K562 (cell line): ENCODE results near the gene ANKRD27. TPM values are rescaled to one million over a fixed set of nuclear protein-coding genes. Genes with fewer than 3 reads are reported as not detected.
A peak's percentile ranks its signal among the peaks of the same experiment; 100 is the strongest.

Source experiments
- CEBPG ChIP-seq, 3 experiments: fragments of 200-800 bp in 1 of 3; sonication (Bioruptor generic) in 1 of 3; sonication (generic) in 1 of 3; formaldehyde crosslinking in 1 of 3; IDR thresholded peaks in 2 of 3; conservative IDR thresholded peaks in 1 of 3; 2 replicates each; pipeline versions ENCODE4 v1.6.1 to v1.8.0; 2016 to 2022; ENCODE audit warnings: missing compliant biosample characterization in 2 of 3, missing genetic modification characterization in 2 of 3, mild to moderate bottlenecking in 1 of 3, missing genetic modification reagents in 1 of 3
- ELK3 ChIP-seq: fragments of 450-650 bp; formaldehyde crosslinking; IDR thresholded peaks from 2 replicates; pipeline ENCODE4 v1.4.0; 2020; ENCODE audit warnings: mild to moderate bottlenecking
- NR2C1 ChIP-seq, 2 experiments: fragments of 450-650 bp; IDR thresholded peaks; 2 replicates each; pipeline ENCODE4 v1.6.1; 2017; ENCODE audit warnings: mild to moderate bottlenecking in 2 of 2, antibody characterized with exemption in 1 of 2, inconsistent platforms in 1 of 2, missing compliant biosample characterization in 1 of 2, missing genetic modification characterization in 1 of 2
- NR2F6 ChIP-seq: fragments of 450-650 bp; formaldehyde crosslinking; IDR thresholded peaks from 2 replicates; pipeline ENCODE4 v1.4.0; 2020; ENCODE audit warnings: mild to moderate bottlenecking
- PKNOX1 ChIP-seq: fragments of 450-650 bp; IDR thresholded peaks from 2 replicates; pipeline ENCODE4 v1.6.1; 2016
- RBM39 ChIP-seq: fragments of 200-400 bp; formaldehyde crosslinking; optimal IDR thresholded peaks from 2 replicates; pipeline ENCODE3; 2018; ENCODE audit warnings: low read depth, low read length
- RCOR1 ChIP-seq, 2 experiments: IDR thresholded peaks; 2 replicates each; pipeline ENCODE4 v1.6.1; 2012; ENCODE audit warnings: low read depth in 2 of 2, low read length in 2 of 2, borderline replicate concordance in 1 of 2, improper control_type of control experiment in 1 of 2
- SMAD1 ChIP-seq: fragments of 150-350 bp; IDR thresholded peaks from 2 replicates; pipeline ENCODE4 v1.6.1; 2014; ENCODE audit warnings: low read length, low read depth; ENCODE audit not compliant: partially characterized antibody
- TEAD1 ChIP-seq, 2 experiments: fragments of 450-650 bp in 1 of 2; sonication (generic) in 1 of 2; formaldehyde crosslinking; IDR thresholded peaks; 2 replicates each; pipeline versions ENCODE4 v1.4.0 to v1.8.0; 2020 to 2022; ENCODE audit warnings: mild to moderate bottlenecking in 2 of 2, missing genetic modification reagents in 1 of 2
- ZNF347 ChIP-seq: fragments of 450-650 bp; formaldehyde crosslinking; IDR thresholded peaks from 2 replicates; pipeline ENCODE4 v1.4.0; 2020; ENCODE audit warnings: low read depth, mild to moderate bottlenecking, moderate library complexity
- polyA plus RNA-seq, 8 experiments: library from polyadenylated mRNA; depleted of rRNA in 4 of 8; stranded (reverse) in 5 of 8; unstranded in 3 of 8; fragments of >200 nt; fragmentation: Nextera tagmentation in 2 of 8; fragmentation: Illumina TruSeq in 1 of 8; extraction: Ambion mirVana in 2 of 8; extraction: Trizol in 1 of 8; gene quantifications; 2 replicates each; pipeline versions ENCODE4 v1.2.1 to v1.2.3, GENCODE V29; 2011 to 2014; ENCODE audit warnings: inconsistent platforms in 1 of 8, missing spikeins in 1 of 8
- total RNA-seq, 7 experiments: library from RNA; depleted of rRNA in 6 of 7; stranded (reverse); fragments of >200 nt in 6 of 7; fragmentation: Illumina TruSeq in 2 of 7; extraction: Trizol in 2 of 7; gene quantifications; 2 replicates each; pipeline versions ENCODE4 v1.2.1 to v1.2.3, GENCODE V29; 2011 to 2021; ENCODE audit warnings: low replicate concordance in 1 of 7
- TF ChIP-seq, protein P1 (sequence below): sonication (generic); formaldehyde crosslinking; IDR thresholded peaks from 2 replicates; pipeline ENCODE4 v1.8.0; 2022; ENCODE audit warnings: mild to moderate bottlenecking, missing genetic modification reagents, borderline replicate concordance
- TF ChIP-seq, protein P2 (sequence below), 2 experiments: fragments of 450-650 bp; IDR thresholded peaks; 2 replicates each; pipeline ENCODE4 v1.6.1; 2016; ENCODE audit warnings: mild to moderate bottlenecking in 2 of 2, borderline replicate concordance in 1 of 2, low read depth in 1 of 2, moderate library complexity in 1 of 2

ANKRD27 gene
- total and polyA plus RNA-seq, 9 of the 15 experiments (the other 6 are each of a cell fraction or from before 2014, with no cell fraction given): 5.3 to 71.3 (median 54.2) TPM

DNA sequence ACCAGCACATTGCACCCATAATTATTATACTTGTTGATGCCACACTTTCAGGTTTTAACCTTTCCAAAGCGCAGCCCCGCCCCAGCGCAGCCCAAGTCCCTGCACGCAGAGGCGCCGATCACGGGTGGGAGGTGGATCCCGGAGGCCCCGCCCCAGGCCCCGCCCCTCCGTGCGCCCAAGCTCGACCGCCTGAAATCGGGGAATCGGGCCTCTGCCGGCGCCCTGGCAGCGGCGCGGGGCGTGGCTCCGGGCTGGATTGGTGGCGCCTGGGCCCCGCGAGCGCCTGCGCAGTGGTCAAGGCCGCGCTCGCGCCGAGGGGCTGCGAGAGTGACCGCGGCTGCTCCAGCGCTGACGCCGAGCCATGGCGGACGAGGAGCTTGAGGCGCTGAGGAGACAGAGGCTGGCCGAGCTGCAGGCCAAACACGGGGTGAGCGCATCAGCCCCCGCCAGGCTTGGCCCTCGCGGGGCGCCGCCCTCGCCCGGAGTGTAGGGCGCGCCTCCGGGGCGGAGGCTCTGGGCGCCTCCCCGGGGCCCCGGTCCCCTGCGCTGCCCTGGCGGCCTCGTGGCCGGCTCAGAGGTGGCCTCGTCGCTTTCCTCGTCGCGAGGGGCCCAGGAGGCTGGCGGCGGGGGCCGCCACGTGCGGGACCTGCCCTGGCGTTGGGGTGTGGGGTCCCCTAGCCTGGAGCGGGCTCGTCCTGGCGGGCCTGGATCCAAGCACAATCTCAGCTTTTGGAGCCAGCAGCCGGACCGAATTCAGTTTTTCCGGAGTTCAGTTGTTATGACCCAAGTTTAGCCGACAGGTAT lies 93.9 kb downstream of the ANKRD27 start, which contains the start of gene PDCD5 (continued):
- peak in 1 of 2 experiments; percentile 36; a peak in 1 of 4 replicates for TF ChIP-seq RCOR1 (IDR thresholded peaks at IDR 0.05; ENCODE audit: borderline replicate concordance in 1 of 2, low read depth in 2 of 2, low read length in 2 of 2)
- TF ChIP-seq CEBPG (CRISPR knock-in tag; IDR thresholded peaks at IDR 0.05): no peak
- no peak for TF ChIP-seq CEBPG (tag; conservative IDR thresholded peaks at IDR 0.05 in 1 of 2, IDR thresholded peaks at IDR 0.05 in 1 of 2)
- no peak for TF ChIP-seq SMAD1
- TF ChIP-seq TEAD1 (CRISPR knock-in tag; IDR thresholded peaks at IDR 0.05): 0 out of 4 replicates have a peak, but pooled peaks of 1 of the 2 experiments have one; percentile 13
- TF ChIP-seq RBM39: no peak
- no peak for TF ChIP-seq NR2F6 (CRISPR knock-in tag)
- no peak for TF ChIP-seq NR2C1 (IDR thresholded peaks at IDR 0.05)
- TF ChIP-seq NR2C1 (tag; IDR thresholded peaks at IDR 0.05): no peak
- TF ChIP-seq ELK3: no peak
- no peak for TF ChIP-seq ZNF347 (CRISPR knock-in tag)
- TF ChIP-seq, protein P1, sequence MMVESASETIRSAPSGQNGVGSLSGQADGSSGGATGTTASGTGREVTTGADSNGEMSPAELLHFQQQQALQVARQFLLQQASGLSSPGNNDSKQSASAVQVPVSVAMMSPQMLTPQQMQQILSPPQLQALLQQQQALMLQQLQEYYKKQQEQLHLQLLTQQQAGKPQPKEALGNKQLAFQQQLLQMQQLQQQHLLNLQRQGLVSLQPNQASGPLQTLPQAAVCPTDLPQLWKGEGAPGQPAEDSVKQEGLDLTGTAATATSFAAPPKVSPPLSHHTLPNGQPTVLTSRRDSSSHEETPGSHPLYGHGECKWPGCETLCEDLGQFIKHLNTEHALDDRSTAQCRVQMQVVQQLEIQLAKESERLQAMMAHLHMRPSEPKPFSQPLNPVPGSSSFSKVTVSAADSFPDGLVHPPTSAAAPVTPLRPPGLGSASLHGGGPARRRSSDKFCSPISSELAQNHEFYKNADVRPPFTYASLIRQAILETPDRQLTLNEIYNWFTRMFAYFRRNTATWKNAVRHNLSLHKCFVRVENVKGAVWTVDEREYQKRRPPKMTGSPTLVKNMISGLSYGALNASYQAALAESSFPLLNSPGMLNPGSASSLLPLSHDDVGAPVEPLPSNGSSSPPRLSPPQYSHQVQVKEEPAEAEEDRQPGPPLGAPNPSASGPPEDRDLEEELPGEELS: no peak
- no peak for TF ChIP-seq PKNOX1
- TF ChIP-seq, protein P2, sequence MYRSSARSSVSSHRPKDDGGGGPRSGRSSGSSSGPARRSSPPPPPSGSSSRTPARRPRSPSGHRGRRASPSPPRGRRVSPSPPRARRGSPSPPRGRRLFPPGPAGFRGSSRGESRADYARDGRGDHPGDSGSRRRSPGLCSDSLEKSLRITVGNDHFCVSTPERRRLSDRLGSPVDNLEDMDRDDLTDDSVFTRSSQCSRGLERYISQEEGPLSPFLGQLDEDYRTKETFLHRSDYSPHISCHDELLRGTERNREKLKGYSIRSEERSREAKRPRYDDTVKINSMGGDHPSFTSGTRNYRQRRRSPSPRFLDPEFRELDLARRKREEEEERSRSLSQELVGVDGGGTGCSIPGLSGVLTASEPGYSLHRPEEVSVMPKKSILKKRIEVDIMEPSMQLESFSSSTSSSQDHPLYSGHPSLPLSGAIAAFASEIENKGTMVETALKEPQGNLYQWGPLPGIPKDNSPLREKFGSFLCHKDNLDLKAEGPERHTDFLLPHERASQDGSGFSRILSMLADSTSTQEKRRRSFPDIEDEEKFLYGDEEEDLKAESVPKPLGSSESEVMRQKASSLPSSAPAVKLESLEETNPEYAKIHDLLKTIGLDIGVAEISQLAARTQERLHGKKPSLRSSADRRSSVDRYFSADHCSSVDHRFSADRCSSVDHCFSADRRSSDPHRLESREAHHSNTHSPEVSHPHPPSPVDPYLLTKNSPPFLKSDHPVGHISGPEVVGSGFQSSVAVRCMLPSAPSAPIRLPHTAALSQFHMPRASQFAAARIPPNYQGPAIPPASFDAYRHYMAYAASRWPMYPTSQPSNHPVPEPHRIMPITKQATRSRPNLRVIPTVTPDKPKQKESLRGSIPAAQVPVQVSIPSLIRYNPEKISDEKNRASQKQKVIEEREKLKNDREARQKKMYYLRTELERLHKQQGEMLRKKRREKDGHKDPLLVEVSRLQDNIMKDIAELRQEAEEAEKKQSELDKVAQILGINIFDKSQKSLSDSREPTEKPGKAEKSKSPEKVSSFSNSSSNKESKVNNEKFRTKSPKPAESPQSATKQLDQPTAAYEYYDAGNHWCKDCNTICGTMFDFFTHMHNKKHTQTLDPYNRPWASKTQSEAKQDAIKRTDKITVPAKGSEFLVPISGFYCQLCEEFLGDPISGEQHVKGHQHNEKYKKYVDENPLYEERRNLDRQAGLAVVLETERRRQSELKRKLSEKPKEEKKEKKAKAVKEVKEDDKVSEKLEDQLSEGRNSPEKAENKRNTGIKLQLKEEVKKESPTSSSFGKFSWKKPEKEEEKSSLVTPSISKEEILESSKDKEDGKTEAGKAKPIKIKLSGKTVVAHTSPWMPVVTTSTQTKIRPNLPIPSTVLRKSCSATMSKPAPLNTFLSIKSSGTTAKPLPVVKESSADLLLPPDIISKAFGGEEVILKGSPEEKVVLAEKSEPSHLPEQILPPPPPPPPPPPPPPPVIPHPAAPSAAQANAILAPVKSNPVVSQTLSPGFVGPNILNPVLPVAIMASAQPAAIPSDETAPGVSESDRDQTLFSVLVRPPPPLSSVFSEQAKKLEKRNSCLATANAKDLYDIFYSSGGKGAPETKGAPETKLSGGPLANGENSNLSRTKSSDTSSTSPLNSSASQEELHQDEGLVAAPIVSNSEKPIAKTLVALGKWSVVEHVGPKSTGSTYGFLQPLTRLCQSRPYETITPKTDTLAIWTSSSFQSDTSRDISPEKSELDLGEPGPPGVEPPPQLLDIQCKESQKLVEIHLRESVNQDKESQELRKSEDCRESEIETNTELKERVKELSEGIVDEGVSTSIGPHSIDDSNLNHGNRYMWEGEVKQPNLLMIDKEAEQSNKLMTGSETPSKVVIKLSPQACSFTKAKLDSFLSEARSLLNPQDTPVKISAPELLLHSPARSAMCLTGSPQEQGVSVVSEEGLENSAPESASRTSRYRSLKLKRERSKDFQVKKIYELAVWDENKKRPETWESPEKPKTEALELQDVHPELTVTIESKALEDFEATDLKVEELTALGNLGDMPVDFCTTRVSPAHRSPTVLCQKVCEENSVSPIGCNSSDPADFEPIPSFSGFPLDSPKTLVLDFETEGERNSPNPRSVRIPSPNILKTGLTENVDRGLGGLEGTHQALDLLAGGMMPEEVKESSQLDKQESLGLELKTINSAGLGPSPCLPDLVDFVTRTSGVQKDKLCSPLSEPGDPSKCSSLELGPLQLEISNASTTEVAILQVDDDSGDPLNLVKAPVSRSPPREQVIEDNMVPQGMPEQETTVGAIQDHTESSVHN (IDR thresholded peaks at IDR 0.05; ENCODE audit: borderline replicate concordance in 1 of 2, low read depth in 1 of 2): no peak
